H1 (cell line): ENCODE data around the gene CORT. TPM values are rescaled to one million over a fixed set of nuclear protein-coding genes. Genes with fewer than 3 reads are reported as not detected.

Experiments
- CTCF ChIA-PET: fragments of 300-600 bp; sonication (Branson Sonifier 250); formaldehyde crosslinking; loops from one replicate; lab custom pipeline; 2021; ENCODE audit not compliant: partially characterized antibody; lab: Charles Lee
- POLR2A ChIA-PET: fragments of 300-600 bp; sonication (Branson Sonifier 250); formaldehyde crosslinking; loops from one replicate; lab custom pipeline; 2021; ENCODE audit warnings: inconsistent platforms; ENCODE audit not compliant: partially characterized antibody; lab: Charles Lee
- DNase-seq, 2 experiments: peaks; one replicate each; pipeline versions ENCODE4 v3.0.0 to v3.0.0-alpha.2; 2010 to 2022; ENCODE audit warnings: low spot score in 2 of 2, low read depth in 1 of 2, mixed read lengths in 1 of 2
- FAIRE-seq: peaks from 2 replicates; lab custom pipeline; 2011; peaks lifted over from hg19 to GRCh38; lab: Jason Lieb, UNC
- H2AFZ ChIP-seq: 2 replicates; pipeline ENCODE4 v1.8.1; 2012; ENCODE audit warnings: low read length, inconsistent platforms
- H2AK5ac ChIP-seq: 2 replicates; pipeline ENCODE4 v1.6.1; 2013; ENCODE audit warnings: low read depth, low read length
- H2BK120ac ChIP-seq: replicated peaks from 2 replicates; pipeline ENCODE3; 2013; ENCODE audit warnings: low read depth, low read length, inconsistent platforms
- H2BK12ac ChIP-seq: 2 replicates; pipeline ENCODE4 v1.6.1; 2013; ENCODE audit warnings: low read depth, low read length
- H2BK15ac ChIP-seq: 2 replicates; pipeline ENCODE4 v1.6.1; 2013; ENCODE audit warnings: low read length
- H2BK20ac ChIP-seq: 2 replicates; pipeline ENCODE4 v1.6.1; 2013; ENCODE audit warnings: low read length
- H2BK5ac ChIP-seq: 2 replicates; pipeline ENCODE4 v1.6.1; 2013; ENCODE audit warnings: low read depth, low read length
- H3K14ac ChIP-seq: 2 replicates; pipeline ENCODE4 v1.6.1; 2013; ENCODE audit warnings: inconsistent platforms; ENCODE audit not compliant: insufficient read length
- H3K18ac ChIP-seq: 2 replicates; pipeline ENCODE4 v1.6.1; 2013; ENCODE audit warnings: low read length; ENCODE audit errors: extremely low read depth
- H3K23ac ChIP-seq: 2 replicates; pipeline ENCODE4 v1.6.1; 2013; ENCODE audit warnings: inconsistent platforms; ENCODE audit not compliant: insufficient read length
- H3K23me2 ChIP-seq: 2 replicates; pipeline ENCODE4 v1.6.1; 2013; ENCODE audit warnings: low read depth, low read length
- H3K27ac ChIP-seq: 2 replicates; pipeline ENCODE4 v1.6.1; 2011; ENCODE audit warnings: low read depth, low read length, inconsistent platforms
- H3K27me3 ChIP-seq, 4 experiments: replicated peaks in 1 of 4; 1 replicate in 1 of 4; 2 replicates in 3 of 4; pipeline versions ENCODE4 v1.6.1 to v1.8.1; 2011 to 2013; ENCODE audit warnings: low read length in 3 of 4, mild to moderate bottlenecking in 3 of 4, inconsistent platforms in 2 of 4, mixed read lengths in 2 of 4, moderate library complexity in 1 of 4; ENCODE audit not compliant: control insufficient read depth in 3 of 4, insufficient read depth in 3 of 4; ENCODE audit errors: extremely low read depth in 1 of 4
- H3K36me3 ChIP-seq, 4 experiments: 2 replicates each; pipeline versions ENCODE4 v1.6.1 to v1.8.1; 2011 to 2013; ENCODE audit warnings: mild to moderate bottlenecking in 4 of 4, low read length in 3 of 4, moderate library complexity in 2 of 4, control low read depth in 1 of 4, inconsistent platforms in 1 of 4; ENCODE audit not compliant: insufficient read depth in 4 of 4, control insufficient read depth in 2 of 4
- H3K4ac ChIP-seq: replicated peaks from 2 replicates; pipeline ENCODE3; 2013; ENCODE audit warnings: low read length, low read depth, mixed read lengths, inconsistent platforms; ENCODE audit not compliant: insufficient read length
- H3K4me1 ChIP-seq, 4 experiments: replicated peaks in 1 of 4; 1 replicate in 1 of 4; 2 replicates in 3 of 4; pipeline versions ENCODE4 v1.6.1 to v1.8.1; 2011 to 2013; ENCODE audit warnings: low read length in 3 of 4, inconsistent platforms in 2 of 4, mixed read lengths in 1 of 4; ENCODE audit not compliant: insufficient read depth in 4 of 4, control insufficient read depth in 3 of 4
- H3K4me2 ChIP-seq, 2 experiments: 2 replicates each; pipeline versions ENCODE4 v1.6.1 to v1.8.1; 2011 to 2013; ENCODE audit warnings: low read depth in 2 of 2, low read length in 2 of 2, control low read depth in 1 of 2, inconsistent platforms in 1 of 2, mild to moderate bottlenecking in 1 of 2; ENCODE audit not compliant: insufficient read depth in 1 of 2
- H3K4me3 ChIP-seq, 4 experiments: fragments of 200-600, 300-600 bp in 1 of 4; sonication (generic), shearing (Covaris generic), sonication (Bioruptor Twin) in 1 of 4; 2 replicates each; pipeline versions ENCODE4 v1.5.1 to v1.8.1; 2011 to 2016; ENCODE audit warnings: low read length in 4 of 4, low read depth in 3 of 4, control low read depth in 2 of 4, inconsistent platforms in 2 of 4, mild to moderate bottlenecking in 2 of 4, mixed read lengths in 1 of 4, moderate library complexity in 1 of 4; ENCODE audit not compliant: insufficient read depth in 2 of 4; ENCODE audit errors: extremely low read depth in 1 of 4
- H3K56ac ChIP-seq: replicated peaks from 2 replicates; pipeline ENCODE3; 2013; ENCODE audit warnings: low read depth, mild to moderate bottlenecking, mixed read lengths, low read length, inconsistent platforms; ENCODE audit not compliant: insufficient read length
- H3K79me1 ChIP-seq: 2 replicates; pipeline ENCODE4 v1.6.1; 2013; ENCODE audit warnings: low read depth, low read length, control low read depth
- H3K79me2 ChIP-seq, 2 experiments: 2 replicates each; pipeline versions ENCODE4 v1.6.1 to v1.8.1; 2012 to 2013; ENCODE audit warnings: low read length in 2 of 2, mild to moderate bottlenecking in 2 of 2, inconsistent platforms in 1 of 2; ENCODE audit not compliant: insufficient read depth in 2 of 2, control insufficient read depth in 1 of 2
- H3K9ac ChIP-seq, 4 experiments: replicated peaks in 1 of 4; 1 replicate in 1 of 4; 2 replicates in 3 of 4; pipeline versions ENCODE4 v1.6.1 to v1.8.1; 2011 to 2013; ENCODE audit warnings: low read depth in 3 of 4, low read length in 3 of 4, control low read depth in 2 of 4, mild to moderate bottlenecking in 2 of 4, moderate library complexity in 2 of 4, inconsistent platforms in 1 of 4; ENCODE audit errors: extremely low read depth in 1 of 4
- H3K9me3 ChIP-seq, 2 experiments: 2 replicates each; pipeline versions ENCODE4 v1.6.1 to v1.8.1; 2012 to 2013; ENCODE audit warnings: mild to moderate bottlenecking in 2 of 2, moderate library complexity in 2 of 2, control low read depth in 1 of 2, inconsistent platforms in 1 of 2, low read depth in 1 of 2, low read length in 1 of 2, mixed read lengths in 1 of 2; ENCODE audit not compliant: insufficient read depth in 2 of 2
- H4K20me1 ChIP-seq, 2 experiments: replicated peaks in 1 of 2; 2 replicates each; pipeline versions ENCODE3 to v1.8.1; 2011 to 2013; ENCODE audit warnings: inconsistent platforms in 2 of 2, low read length in 2 of 2, mild to moderate bottlenecking in 1 of 2; ENCODE audit not compliant: insufficient read depth in 2 of 2, control insufficient read depth in 1 of 2
- H4K5ac ChIP-seq: 2 replicates; pipeline ENCODE4 v1.6.1; 2013; ENCODE audit warnings: low read length, low read depth, mixed read lengths, inconsistent platforms; ENCODE audit not compliant: insufficient read length
- H4K8ac ChIP-seq: 2 replicates; pipeline ENCODE4 v1.8.0; 2013; ENCODE audit warnings: mild to moderate bottlenecking, moderate library complexity, low read length, inconsistent platforms; ENCODE audit not compliant: insufficient read depth; ENCODE audit errors: extremely low read depth
- H4K91ac ChIP-seq: replicated peaks from 2 replicates; pipeline ENCODE3; 2013; ENCODE audit warnings: low read length, mixed read lengths, inconsistent platforms; ENCODE audit not compliant: insufficient read length
- POLR2AphosphoS5 ChIP-seq: IDR thresholded peaks from 2 replicates; pipeline ENCODE4 v1.6.1; 2011; ENCODE audit warnings: low read depth, low read length
- RAD21 ChIP-seq, 2 experiments: IDR thresholded peaks in 1 of 2; conservative IDR thresholded peaks in 1 of 2; 2 replicates each; pipeline ENCODE4 v1.6.1; 2011; ENCODE audit warnings: low read depth in 2 of 2, low read length in 2 of 2, improper control_type of control experiment in 1 of 2, inconsistent platforms in 1 of 2, mild to moderate bottlenecking in 1 of 2, moderate library complexity in 1 of 2
- RXRA ChIP-seq: IDR thresholded peaks from 2 replicates; pipeline ENCODE4 v1.6.1; 2011; ENCODE audit warnings: low read depth, mild to moderate bottlenecking, low read length, moderate library complexity; ENCODE audit not compliant: insufficient read depth
- SP4 ChIP-seq: IDR thresholded peaks from 2 replicates; pipeline ENCODE4 v1.6.1; 2012; ENCODE audit warnings: low read length, inconsistent platforms
- WGBS, 2 experiments: shearing (Covaris generic) in 1 of 2; methylation state at CpG; one replicate each; pipeline versions ENCODE4 v1.1.6 to v1.1.7; 2013 to 2015; ENCODE audit warnings: low lambda C conversion rate in 2 of 2, mixed read lengths in 2 of 2, inconsistent platforms in 1 of 2, low coverage in 1 of 2, missing lambda C conversion rate in 1 of 2; ENCODE audit not compliant: insufficient replicate concordance in 2 of 2, insufficient coverage in 1 of 2, insufficient read length in 1 of 2; ENCODE audit errors: extremely low coverage in 1 of 2, missing lambda C conversion rate in 1 of 2; 5-methylcytosine and 5-hydroxymethylcytosine counted together
- polyA plus RNA-seq, 7 experiments: library from polyadenylated mRNA; depleted of rRNA in 3 of 7; stranded (reverse) in 5 of 7; unstranded in 2 of 7; fragments of >200 nt in 5 of 7; fragments of 200-250 nt in 2 of 7; gene quantifications; 1 replicate in 5 of 7; 2 replicates in 1 of 7; 4 replicates in 1 of 7; pipeline versions ENCODE4 v1.2.1 to v1.2.3, GENCODE V29; 2011 to 2013; ENCODE audit warnings: missing spikeins in 2 of 7, mixed read lengths in 2 of 7
- total RNA-seq: library from RNA; stranded (reverse); fragmentation: NEBNext Ultra II Directional; extraction: Animal tissue kit (Norgen Biotek cat#: 25700); gene quantifications from 2 replicates; pipeline ENCODE4 v1.2.1, GENCODE V29; 2021
- TF ChIP-seq, protein P1 (sequence below), 3 experiments: IDR thresholded peaks; 1 replicate in 2 of 3; 2 replicates in 1 of 3; pipeline versions ENCODE4 v1.5.1 to v1.6.1; 2011; ENCODE audit warnings: low read length in 3 of 3, mild to moderate bottlenecking in 3 of 3, inconsistent platforms in 2 of 3, low read depth in 1 of 3, moderate library complexity in 1 of 3; ENCODE audit not compliant: insufficient read depth in 1 of 3; ENCODE audit errors: control extremely low read depth in 1 of 3

The CORT gene
- total and polyA plus RNA-seq, 2 of the 8 experiments (the other 6 are each of a cell fraction or from before 2014, with no cell fraction given), result 0.15 to 0.30 TPM

- H2BK20ac ChIP-seq, result no peak overlapping the region
- 0 out of 2 replicates have a peak overlapping the region, but pooled peaks have one; percentile 99 for H4K8ac ChIP-seq
- peaks cover 9% of the 10 kb centered on the region for H3K23me2 ChIP-seq
- 46% methylated on average over 16 of the region's 16 CpGs; no CpG with 5 or more reads in 1 of the 2 experiments for WGBS, 2 experiments
- H3K56ac ChIP-seq, result peak overlapping the region; percentile 8
- no peaks in the 10 kb centered on the region for H3K36me3 ChIP-seq
- H3K18ac ChIP-seq, result peak overlapping the region; percentile 66; the same call in 1 of the 2 replicates
- CTCF ChIA-PET, result interaction anchor here (0.5 to 10.9 kb wide), 30 partner anchors 9 to 801 kb away, joined by 3 to 132 read pairs (median 4); partner anchors contain the start of genes CORT and PGD
- H3K9me3 ChIP-seq, result no peaks in the 10 kb centered on the region
- FAIRE-seq (no peak), DNase-seq (no peak)
- peak overlapping the region; percentile 35 to 76 (median 66) for H3K4me3 ChIP-seq
- H3K4me1 ChIP-seq, result peaks cover 0 to 5% (median under 1%) of the 10 kb centered on the region in 4 experiments; a peak in 4 of 7 replicates
- peak overlapping the region; percentile 55 to 100 for H3K4me2 ChIP-seq
- peak overlapping the region; percentile 100 for H4K91ac ChIP-seq
- H3K79me2 ChIP-seq, result no peaks in the 10 kb centered on the region
- no peaks in the 10 kb centered on the region for H3K27me3 ChIP-seq
- H2BK120ac ChIP-seq, result no peak overlapping the region
- no peak overlapping the region for H2BK12ac ChIP-seq
- H3K79me1 ChIP-seq, result no peaks in the 10 kb centered on the region
- H3K27ac ChIP-seq, result peak overlapping the region; percentile 96
- H3K9ac ChIP-seq, result peak overlapping the region in 3 of 4 experiments; percentile 42 to 94 (median 61); a peak in 6 of 7 replicates
- H3K23ac ChIP-seq, result no peak overlapping the region
- peak overlapping the region; percentile 73 for H2BK15ac ChIP-seq
- H4K5ac ChIP-seq, result peak overlapping the region; percentile 98
- peak overlapping the region; percentile 65 for H3K4ac ChIP-seq
- H3K14ac ChIP-seq, result no peak overlapping the region
- peak overlapping the region; percentile 91 for H2AFZ ChIP-seq
- peak overlapping the region; percentile 53 for H2BK5ac ChIP-seq
- H2AK5ac ChIP-seq, result no peak overlapping the region; the same call in 1 of the 2 replicates
- H4K20me1 ChIP-seq, result no peaks in the 10 kb centered on the region
- POLR2A ChIA-PET, result interaction anchor here (0.9 to 3.7 kb wide), 14 partner anchors 9 to 77 kb away, joined by 3 to 23 read pairs (median 7); partner anchors contain the start of genes CORT, DFFA and PGD
- TF ChIP-seq POLR2AphosphoS5 (no peak), SP4 (no peak), RXRA (no peak), RAD21 (IDR thresholded peaks at IDR 0.05 in 1 of 2, conservative IDR thresholded peaks at IDR 0.05 in 1 of 2; ENCODE audit: low read depth in 2 of 2, low read length in 2 of 2) (no peak)
- TF ChIP-seq, protein P1, sequence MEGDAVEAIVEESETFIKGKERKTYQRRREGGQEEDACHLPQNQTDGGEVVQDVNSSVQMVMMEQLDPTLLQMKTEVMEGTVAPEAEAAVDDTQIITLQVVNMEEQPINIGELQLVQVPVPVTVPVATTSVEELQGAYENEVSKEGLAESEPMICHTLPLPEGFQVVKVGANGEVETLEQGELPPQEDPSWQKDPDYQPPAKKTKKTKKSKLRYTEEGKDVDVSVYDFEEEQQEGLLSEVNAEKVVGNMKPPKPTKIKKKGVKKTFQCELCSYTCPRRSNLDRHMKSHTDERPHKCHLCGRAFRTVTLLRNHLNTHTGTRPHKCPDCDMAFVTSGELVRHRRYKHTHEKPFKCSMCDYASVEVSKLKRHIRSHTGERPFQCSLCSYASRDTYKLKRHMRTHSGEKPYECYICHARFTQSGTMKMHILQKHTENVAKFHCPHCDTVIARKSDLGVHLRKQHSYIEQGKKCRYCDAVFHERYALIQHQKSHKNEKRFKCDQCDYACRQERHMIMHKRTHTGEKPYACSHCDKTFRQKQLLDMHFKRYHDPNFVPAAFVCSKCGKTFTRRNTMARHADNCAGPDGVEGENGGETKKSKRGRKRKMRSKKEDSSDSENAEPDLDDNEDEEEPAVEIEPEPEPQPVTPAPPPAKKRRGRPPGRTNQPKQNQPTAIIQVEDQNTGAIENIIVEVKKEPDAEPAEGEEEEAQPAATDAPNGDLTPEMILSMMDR (IDR thresholded peaks at IDR 0.05; ENCODE audit: control extremely low read depth in 1 of 3, insufficient read depth in 1 of 3, low read depth in 1 of 3, low read length in 3 of 3), result no peak
Observed at GRCh38 chr1:10429868-10430215, 20.0 kb upstream of the CORT start.
